Measurements from ENCODE around the gene USP37.

DNA sequence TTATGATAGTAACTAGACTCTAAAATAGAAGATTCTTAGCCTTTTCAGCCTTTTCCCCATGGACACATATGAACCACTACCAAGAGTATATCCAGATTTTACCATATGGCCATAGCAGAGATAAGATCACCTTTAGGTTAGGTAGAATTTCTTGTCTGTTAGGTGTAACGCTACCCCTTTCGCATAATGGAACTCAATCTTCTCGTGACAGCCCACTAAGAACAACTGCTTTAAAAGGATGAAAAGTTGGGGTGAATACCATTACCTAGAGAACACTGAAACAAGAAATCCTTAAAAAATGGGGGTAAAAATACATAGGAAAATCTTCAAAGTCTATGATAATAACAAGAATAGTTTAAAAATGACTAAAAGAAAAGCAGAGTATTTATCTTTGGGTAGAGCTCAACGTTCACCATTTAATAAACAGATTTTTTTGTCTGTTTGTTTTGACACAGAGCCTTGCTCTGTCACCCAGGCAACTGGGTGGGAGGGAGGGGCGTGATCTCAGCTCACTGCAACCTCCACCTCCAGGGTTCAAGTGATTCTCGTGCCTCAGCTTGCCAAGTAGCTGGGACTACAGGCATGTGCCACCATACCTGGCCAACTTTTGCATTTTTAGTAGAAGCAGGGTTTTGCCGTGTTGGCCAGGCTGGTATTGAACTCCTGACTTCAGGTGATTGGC is 82.0 kb downstream of the USP37 start:
- TF ChIP-seq, protein P1, sequence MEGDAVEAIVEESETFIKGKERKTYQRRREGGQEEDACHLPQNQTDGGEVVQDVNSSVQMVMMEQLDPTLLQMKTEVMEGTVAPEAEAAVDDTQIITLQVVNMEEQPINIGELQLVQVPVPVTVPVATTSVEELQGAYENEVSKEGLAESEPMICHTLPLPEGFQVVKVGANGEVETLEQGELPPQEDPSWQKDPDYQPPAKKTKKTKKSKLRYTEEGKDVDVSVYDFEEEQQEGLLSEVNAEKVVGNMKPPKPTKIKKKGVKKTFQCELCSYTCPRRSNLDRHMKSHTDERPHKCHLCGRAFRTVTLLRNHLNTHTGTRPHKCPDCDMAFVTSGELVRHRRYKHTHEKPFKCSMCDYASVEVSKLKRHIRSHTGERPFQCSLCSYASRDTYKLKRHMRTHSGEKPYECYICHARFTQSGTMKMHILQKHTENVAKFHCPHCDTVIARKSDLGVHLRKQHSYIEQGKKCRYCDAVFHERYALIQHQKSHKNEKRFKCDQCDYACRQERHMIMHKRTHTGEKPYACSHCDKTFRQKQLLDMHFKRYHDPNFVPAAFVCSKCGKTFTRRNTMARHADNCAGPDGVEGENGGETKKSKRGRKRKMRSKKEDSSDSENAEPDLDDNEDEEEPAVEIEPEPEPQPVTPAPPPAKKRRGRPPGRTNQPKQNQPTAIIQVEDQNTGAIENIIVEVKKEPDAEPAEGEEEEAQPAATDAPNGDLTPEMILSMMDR (IDR thresholded peaks at IDR 0.05), result no peak
- TF ChIP-seq POLR2A (IDR thresholded peaks at IDR 0.05), result no peak

Data from ovary (tissue), 3 donors.